ENCODE data around the gene ACSL5. TPM values are rescaled to one million over a fixed set of nuclear protein-coding genes. Genes with fewer than 3 reads are reported as not detected.

The ACSL5 gene
- total and polyA plus RNA-seq, 2 of the 4 experiments (the other 2 are of a cell fraction) = 0.87 to 1.3 TPM

GRCh38 chr10:112370424-112370819 is 3.5 kb upstream of the ACSL5 start:
- no TSS peak for BruUV-seq (replicated peaks)
- no peaks in the 10 kb centered on the region for H3K9me1 ChIP-seq (ENCODE audit: insufficient read depth, low read length)
- H3K56ac ChIP-seq (ENCODE audit: extremely low read depth, insufficient read depth, low read length) = no peak overlapping the region
- no peak overlapping the region for H4K5ac ChIP-seq (ENCODE audit: low read depth, low read length)
- ChIA-PET POLR2A (ENCODE audit: unreplicated experiment) (no interaction called here), CTCF (no interaction called here)
- H2AFZ ChIP-seq (replicated peaks; ENCODE audit: low read length, poor library complexity) = no peak overlapping the region
- in situ Hi-C loops (cut with MboI; ENCODE audit: low sequenced_read_pairs) (no loop called here), intact Hi-C loops (cut with micrococcal nuclease) (no loop called here), dilution Hi-C loops (cut with HindIII; ENCODE audit: low sequenced_read_pairs, unreplicated experiment) (no loop called here)
- H3K23ac ChIP-seq (ENCODE audit: low read depth, low read length) = no peak overlapping the region
- no peak overlapping the region for H3K27ac ChIP-seq (ENCODE audit: insufficient read depth, low read length)
- DNase-seq = no peak
- H3K27me3 ChIP-seq (ENCODE audit: control insufficient read depth, insufficient read depth, low read length) = peaks cover 1% of the 10 kb centered on the region; the same call in 1 of the 2 replicates
- H2BK5ac ChIP-seq (ENCODE audit: low read depth, low read length, poor library complexity, severe bottlenecking) = no peak overlapping the region
- H3K79me1 ChIP-seq (ENCODE audit: low read depth in 1 of 2, low read length in 2 of 2) = no peaks in the 10 kb centered on the region
- H2BK20ac ChIP-seq (ENCODE audit: low read depth, low read length) = no peak overlapping the region
- no peak for TF ChIP-seq MAZ (IDR thresholded peaks at IDR 0.05; ENCODE audit: borderline replicate concordance, low read depth, low read length)
- TF ChIP-seq CHD1 (IDR thresholded peaks at IDR 0.05; ENCODE audit: low read depth, low read length) = no peak
- no peak for TF ChIP-seq RAD21 (IDR thresholded peaks at IDR 0.05; ENCODE audit: low read length)
- TF ChIP-seq, protein P1, sequence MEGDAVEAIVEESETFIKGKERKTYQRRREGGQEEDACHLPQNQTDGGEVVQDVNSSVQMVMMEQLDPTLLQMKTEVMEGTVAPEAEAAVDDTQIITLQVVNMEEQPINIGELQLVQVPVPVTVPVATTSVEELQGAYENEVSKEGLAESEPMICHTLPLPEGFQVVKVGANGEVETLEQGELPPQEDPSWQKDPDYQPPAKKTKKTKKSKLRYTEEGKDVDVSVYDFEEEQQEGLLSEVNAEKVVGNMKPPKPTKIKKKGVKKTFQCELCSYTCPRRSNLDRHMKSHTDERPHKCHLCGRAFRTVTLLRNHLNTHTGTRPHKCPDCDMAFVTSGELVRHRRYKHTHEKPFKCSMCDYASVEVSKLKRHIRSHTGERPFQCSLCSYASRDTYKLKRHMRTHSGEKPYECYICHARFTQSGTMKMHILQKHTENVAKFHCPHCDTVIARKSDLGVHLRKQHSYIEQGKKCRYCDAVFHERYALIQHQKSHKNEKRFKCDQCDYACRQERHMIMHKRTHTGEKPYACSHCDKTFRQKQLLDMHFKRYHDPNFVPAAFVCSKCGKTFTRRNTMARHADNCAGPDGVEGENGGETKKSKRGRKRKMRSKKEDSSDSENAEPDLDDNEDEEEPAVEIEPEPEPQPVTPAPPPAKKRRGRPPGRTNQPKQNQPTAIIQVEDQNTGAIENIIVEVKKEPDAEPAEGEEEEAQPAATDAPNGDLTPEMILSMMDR (conservative IDR thresholded peaks at IDR 0.05; ENCODE audit: low read depth, low read length) = no peak
- TF ChIP-seq USF2 (IDR thresholded peaks at IDR 0.05; ENCODE audit: low read depth, low read length) = no peak
- no peak for TF ChIP-seq POLR2A (IDR thresholded peaks at IDR 0.05; ENCODE audit: low read depth, low read length)
- no peak for TF ChIP-seq SMC3 (IDR thresholded peaks at IDR 0.05; ENCODE audit: low read depth, low read length)
- TF ChIP-seq FOS (IDR thresholded peaks at IDR 0.05; ENCODE audit: low read depth, low read length) = no peak
- no peak for TF ChIP-seq BHLHE40 (IDR thresholded peaks at IDR 0.05; ENCODE audit: low read depth, low read length)
- no peak for TF ChIP-seq RCOR1 (IDR thresholded peaks at IDR 0.05; ENCODE audit: insufficient replicate concordance, low read length)
- WGBS, 2 experiments (ENCODE audit: extremely low coverage in 2 of 2, insufficient read length in 1 of 2) = 100% methylated on average over 4 of the region's 15 CpGs; no CpG with 5 or more reads in 1 of the 2 experiments
- H2AK9ac ChIP-seq (replicated peaks; ENCODE audit: low read depth, low read length, poor library complexity) = no peak overlapping the region
- H3K9ac ChIP-seq (ENCODE audit: low read depth, low read length) = no peak overlapping the region
- H2AK5ac ChIP-seq (ENCODE audit: low read depth, low read length) = no peak overlapping the region
- no peak overlapping the region for H2BK120ac ChIP-seq (ENCODE audit: low read depth, low read length)
- H3K4me3 ChIP-seq (ENCODE audit: insufficient read depth, low read depth, low read length) = no peak overlapping the region
- no peak overlapping the region for H2BK15ac ChIP-seq (ENCODE audit: low read depth, low read length)
- no peak overlapping the region for H4K91ac ChIP-seq (ENCODE audit: insufficient read depth, low read depth, low read length)
- H3K36me3 ChIP-seq (ENCODE audit: control insufficient read depth, insufficient read depth, low read length) = no peaks in the 10 kb centered on the region
- ATAC-seq (ENCODE audit: low read depth) = no peak
- H3K4me2 ChIP-seq (ENCODE audit: low read depth, low read length) = no peak overlapping the region
- H4K8ac ChIP-seq (ENCODE audit: low read depth in 2 of 2, low read length in 2 of 2) = no peak overlapping the region
- peaks cover 4% of the 10 kb centered on the region for H3K4me1 ChIP-seq (ENCODE audit: control insufficient read depth, insufficient read depth, low read length)
- no peak overlapping the region for H3K14ac ChIP-seq (replicated peaks; ENCODE audit: low read depth, low read length)
- H3K4ac ChIP-seq (ENCODE audit: low read depth, low read length) = no peak overlapping the region
- H3K9me3 ChIP-seq (ENCODE audit: control insufficient read depth, insufficient read depth, low read length) = no peaks in the 10 kb centered on the region
- H3K18ac ChIP-seq (ENCODE audit: low read depth, low read length) = no peak overlapping the region
- H4K20me1 ChIP-seq (ENCODE audit: insufficient read depth, low read length) = no peaks in the 10 kb centered on the region

Measured in IMR-90 (cell line).